DOHH2 (cell line): Measurements from ENCODE around the gene PCDH15.

ENCODE experiments used
- H3F3A ChIP-seq: fragments of 200-600 bp; sonication (generic), shearing (Covaris generic); 2 replicates; pipeline ENCODE4 v1.6.0; 2016; ENCODE audit warnings: antibody characterized with exemption, mild to moderate bottlenecking; ENCODE audit not compliant: control insufficient read depth, insufficient read depth
- H3K27ac ChIP-seq: fragments of 200-600 bp; sonication (generic); 2 replicates; pipeline ENCODE4 v1.5.1; 2014; ENCODE audit warnings: low read depth, mild to moderate bottlenecking, low read length, moderate library complexity
- H3K27me3 ChIP-seq: fragments of 200-600 bp; sonication (generic); 2 replicates; pipeline ENCODE4 v1.6.1; 2014; ENCODE audit warnings: mild to moderate bottlenecking, low read length, mixed read lengths; ENCODE audit not compliant: control insufficient read depth
- H3K36me3 ChIP-seq: fragments of 200-600 bp; sonication (generic); 2 replicates; pipeline ENCODE4 v1.6.1; 2014; ENCODE audit warnings: mild to moderate bottlenecking, low read length, moderate library complexity, mixed read lengths; ENCODE audit not compliant: control insufficient read depth
- H3K4me1 ChIP-seq: fragments of 200-600 bp; sonication (generic); 2 replicates; pipeline ENCODE4 v1.6.1; 2014; ENCODE audit warnings: mild to moderate bottlenecking, low read length, mixed read lengths; ENCODE audit not compliant: control insufficient read depth
- H3K4me2 ChIP-seq: fragments of 200-600 bp; sonication (generic); 2 replicates; pipeline ENCODE4 v1.6.0; 2014; ENCODE audit warnings: mild to moderate bottlenecking, low read length, moderate library complexity
- H3K4me3 ChIP-seq: fragments of 200-600 bp; sonication (generic); 2 replicates; pipeline ENCODE4 v1.5.1; 2014; ENCODE audit warnings: mild to moderate bottlenecking, low read length, mixed read lengths
- H3K79me2 ChIP-seq: fragments of 200-600 bp; sonication (generic); 2 replicates; pipeline ENCODE4 v1.6.1; 2014; ENCODE audit warnings: mild to moderate bottlenecking, low read length, mixed read lengths; ENCODE audit not compliant: control insufficient read depth
- H3K9me2 ChIP-seq: fragments of 200-600 bp; sonication (generic); replicated peaks from 2 replicates; pipeline ENCODE4 v1.6.1; 2014; ENCODE audit warnings: mild to moderate bottlenecking, low read length, mixed read lengths; ENCODE audit not compliant: control insufficient read depth
- H3K9me3 ChIP-seq: fragments of 200-600 bp; sonication (generic); 2 replicates; pipeline ENCODE4 v1.6.1; 2014; ENCODE audit warnings: antibody characterized with exemption, low read length, mixed read lengths; ENCODE audit not compliant: control insufficient read depth, insufficient read depth
- H4K20me1 ChIP-seq: fragments of 200-600 bp; sonication (generic); 2 replicates; pipeline ENCODE4 v1.6.0; 2014; ENCODE audit warnings: low read depth, mild to moderate bottlenecking, antibody characterized with exemption, low read length, moderate library complexity; ENCODE audit not compliant: control insufficient read depth, insufficient read depth
- EZH2phosphoT487 ChIP-seq: fragments of 200-600 bp; sonication (generic); IDR thresholded peaks from 2 replicates; pipeline ENCODE4 v1.6.1; 2017; ENCODE audit warnings: borderline replicate concordance, mild to moderate bottlenecking, antibody characterized with exemption, low read length, moderate library complexity, mixed read lengths
- TF ChIP-seq, protein P1 (sequence below): fragments of 200-600 bp; sonication (generic); IDR thresholded peaks from one replicate; pipeline ENCODE4 v1.5.1; 2014; ENCODE audit warnings: antibody characterized with exemption, mild to moderate bottlenecking, low read depth, low read length; ENCODE audit not compliant: poor library complexity, severe bottlenecking

The PCDH15 gene

DNA sequence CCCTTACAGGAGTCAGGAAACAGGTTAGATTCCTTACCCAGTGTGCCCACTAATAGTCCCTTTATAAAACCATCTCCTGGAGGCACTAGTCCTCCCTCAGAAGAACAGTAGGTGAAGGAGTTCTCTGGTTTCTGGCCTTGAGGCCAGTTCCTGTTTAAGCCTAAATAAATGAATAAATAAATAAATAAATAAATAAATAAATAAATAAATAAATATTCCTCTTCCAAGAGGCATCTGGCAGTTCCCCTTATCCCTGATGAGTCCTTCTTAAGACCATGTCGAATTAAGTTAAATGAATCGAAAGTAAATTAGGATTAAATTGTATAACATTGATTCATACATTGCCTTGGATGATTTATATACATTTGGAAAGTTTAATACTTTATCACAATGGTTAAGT lies 223.3 kb downstream of the PCDH15 start:
- Histone ChIP-seq H3K79me2 (no peaks in the 10 kb centered on the region), H3K9me2 (no peaks in the 10 kb centered on the region), H3K27ac (no peak overlapping the region), H4K20me1 (no peaks in the 10 kb centered on the region), H3K4me1 (no peaks in the 10 kb centered on the region), H3K4me3 (no peak overlapping the region), H3K9me3 (no peaks in the 10 kb centered on the region), H3K36me3 (no peaks in the 10 kb centered on the region), H3K4me2 (no peak overlapping the region), H3K27me3 (no peaks in the 10 kb centered on the region), H3F3A (no peaks in the 10 kb centered on the region)
- TF ChIP-seq, protein P1, sequence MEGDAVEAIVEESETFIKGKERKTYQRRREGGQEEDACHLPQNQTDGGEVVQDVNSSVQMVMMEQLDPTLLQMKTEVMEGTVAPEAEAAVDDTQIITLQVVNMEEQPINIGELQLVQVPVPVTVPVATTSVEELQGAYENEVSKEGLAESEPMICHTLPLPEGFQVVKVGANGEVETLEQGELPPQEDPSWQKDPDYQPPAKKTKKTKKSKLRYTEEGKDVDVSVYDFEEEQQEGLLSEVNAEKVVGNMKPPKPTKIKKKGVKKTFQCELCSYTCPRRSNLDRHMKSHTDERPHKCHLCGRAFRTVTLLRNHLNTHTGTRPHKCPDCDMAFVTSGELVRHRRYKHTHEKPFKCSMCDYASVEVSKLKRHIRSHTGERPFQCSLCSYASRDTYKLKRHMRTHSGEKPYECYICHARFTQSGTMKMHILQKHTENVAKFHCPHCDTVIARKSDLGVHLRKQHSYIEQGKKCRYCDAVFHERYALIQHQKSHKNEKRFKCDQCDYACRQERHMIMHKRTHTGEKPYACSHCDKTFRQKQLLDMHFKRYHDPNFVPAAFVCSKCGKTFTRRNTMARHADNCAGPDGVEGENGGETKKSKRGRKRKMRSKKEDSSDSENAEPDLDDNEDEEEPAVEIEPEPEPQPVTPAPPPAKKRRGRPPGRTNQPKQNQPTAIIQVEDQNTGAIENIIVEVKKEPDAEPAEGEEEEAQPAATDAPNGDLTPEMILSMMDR = no peak
- TF ChIP-seq EZH2phosphoT487 = no peak

DNA sequence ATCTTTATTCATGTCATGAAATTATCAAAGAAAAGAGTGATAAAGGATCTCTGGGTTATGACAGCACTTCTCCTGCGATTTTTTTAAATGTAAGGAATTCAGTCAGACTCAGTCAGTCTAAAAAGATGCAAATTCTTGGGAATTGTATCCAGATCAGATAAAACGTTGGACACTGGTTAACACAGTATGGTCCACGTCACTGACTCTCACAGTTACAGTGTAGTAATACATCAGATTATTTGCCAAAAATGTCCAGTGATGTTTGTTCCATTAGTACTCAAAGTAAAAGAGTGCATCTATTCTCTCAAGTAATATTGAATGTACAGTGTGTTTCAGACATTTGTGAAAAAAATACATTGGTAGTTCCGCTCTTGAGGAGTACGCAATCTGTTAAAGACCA lies 224.5 kb downstream of the PCDH15 start:
- TF ChIP-seq, protein P1 = no peak
- TF ChIP-seq EZH2phosphoT487 = no peak
- no peaks in the 10 kb centered on the region for H3K4me1 ChIP-seq
- H3K9me2 ChIP-seq = no peaks in the 10 kb centered on the region
- H4K20me1 ChIP-seq = no peaks in the 10 kb centered on the region
- no peaks in the 10 kb centered on the region for H3K27me3 ChIP-seq
- no peak overlapping the region for H3K4me3 ChIP-seq
- H3K4me2 ChIP-seq = no peak overlapping the region
- H3K9me3 ChIP-seq = no peaks in the 10 kb centered on the region
- H3K79me2 ChIP-seq = no peaks in the 10 kb centered on the region
- no peak overlapping the region for H3K27ac ChIP-seq
- no peaks in the 10 kb centered on the region for H3K36me3 ChIP-seq
- H3F3A ChIP-seq = no peaks in the 10 kb centered on the region

DNA sequence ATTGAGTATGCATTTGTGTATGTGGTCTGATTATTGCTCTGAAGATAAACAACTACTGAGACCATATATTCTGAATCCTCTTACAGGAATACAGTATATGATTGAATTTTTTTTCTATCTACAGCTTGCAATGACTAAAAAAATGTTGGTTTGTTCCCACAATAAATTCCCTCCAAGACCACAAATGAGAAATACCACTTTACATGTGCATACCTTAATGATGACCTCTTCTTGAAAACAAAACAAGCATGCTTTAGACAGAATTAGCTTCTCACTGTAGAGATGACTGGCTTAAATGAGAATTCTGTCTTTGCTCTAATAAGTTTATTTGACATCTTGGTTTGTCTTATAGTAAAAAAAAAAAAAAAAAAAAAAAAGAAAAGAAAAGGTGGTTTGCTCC lies 241.5 kb downstream of the PCDH15 start:
- H3K79me2 ChIP-seq = no peaks in the 10 kb centered on the region
- no peaks in the 10 kb centered on the region for H4K20me1 ChIP-seq
- H3K27ac ChIP-seq = no peak overlapping the region
- no peaks in the 10 kb centered on the region for H3F3A ChIP-seq
- TF ChIP-seq EZH2phosphoT487 = no peak
- TF ChIP-seq, protein P1 = no peak
- H3K9me3 ChIP-seq = no peaks in the 10 kb centered on the region
- H3K36me3 ChIP-seq = no peaks in the 10 kb centered on the region
- H3K9me2 ChIP-seq = no peaks in the 10 kb centered on the region
- no peaks in the 10 kb centered on the region for H3K4me1 ChIP-seq
- H3K4me3 ChIP-seq = no peak overlapping the region
- H3K27me3 ChIP-seq = no peaks in the 10 kb centered on the region
- H3K4me2 ChIP-seq = no peak overlapping the region

DNA sequence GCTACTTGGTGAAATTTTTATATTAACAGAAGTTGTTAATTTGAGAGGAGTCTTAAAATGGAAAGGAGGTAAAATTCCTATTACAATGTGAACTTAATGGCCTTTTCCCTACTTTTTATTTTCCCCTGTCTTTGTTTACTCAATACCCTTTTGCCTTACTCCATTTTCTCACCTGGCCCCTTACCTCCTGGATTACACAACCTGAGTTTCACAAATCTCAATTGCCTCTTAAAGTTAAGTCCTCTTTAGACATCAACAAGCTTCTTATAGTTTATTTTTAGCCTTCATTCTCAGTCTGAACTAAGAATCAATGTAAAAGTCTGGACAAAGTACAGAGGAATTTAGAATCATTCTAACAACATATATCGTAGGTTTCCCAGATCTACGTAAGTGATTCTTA lies 247.0 kb downstream of the PCDH15 start:
- H3K4me1 ChIP-seq = no peaks in the 10 kb centered on the region
- H3K9me2 ChIP-seq = no peaks in the 10 kb centered on the region
- H3K27me3 ChIP-seq = no peaks in the 10 kb centered on the region
- no peaks in the 10 kb centered on the region for H3F3A ChIP-seq
- H3K79me2 ChIP-seq = no peaks in the 10 kb centered on the region
- no peaks in the 10 kb centered on the region for H3K36me3 ChIP-seq
- H3K4me3 ChIP-seq = no peak overlapping the region
- no peaks in the 10 kb centered on the region for H3K9me3 ChIP-seq
- H4K20me1 ChIP-seq = no peaks in the 10 kb centered on the region
- TF ChIP-seq, protein P1 = no peak
- no peak for TF ChIP-seq EZH2phosphoT487
- H3K27ac ChIP-seq = no peak overlapping the region
- H3K4me2 ChIP-seq = no peak overlapping the region
